Right atrium auricular region (tissue), 2 donors: Measurements from ENCODE around the gene SAMD4B. TPM values are rescaled to one million over a fixed set of nuclear protein-coding genes. Genes with fewer than 3 reads are reported as not detected.

Experiments used
- DNase-seq: peaks from one replicate; pipeline ENCODE4 v3.0.0-alpha.2; 2019; ENCODE audit warnings: low spot score
- H3K27ac ChIP-seq, 2 donors: fragments of 200-600 bp; sonication (generic); 1 replicate in 1 of 2; 2 replicates in 1 of 2; pipeline ENCODE4 v1.5.1; 2016 to 2019
- H3K27me3 ChIP-seq, 2 donors: fragments of 200-600 bp; sonication (generic); one replicate each; pipeline versions ENCODE4 v1.5.1 to v1.6.0; 2017 to 2019
- H3K36me3 ChIP-seq: fragments of 200-600 bp; sonication (generic); one replicate; pipeline ENCODE4 v1.5.1; 2016
- H3K4me1 ChIP-seq, 2 donors: fragments of 200-600 bp; sonication (generic); one replicate each; pipeline versions ENCODE4 v1.5.1 to v1.6.0; 2017 to 2019
- H3K4me3 ChIP-seq, 2 donors: fragments of 200-600 bp; sonication (generic); 1 replicate in 1 of 2; 2 replicates in 1 of 2; pipeline ENCODE4 v1.5.1; 2017 to 2019; ENCODE audit warnings: mild to moderate bottlenecking in 1 of 2, moderate library complexity in 1 of 2
- H3K9me3 ChIP-seq, 2 donors: fragments of 200-600 bp; sonication (generic); one replicate each; pipeline ENCODE4 v1.5.1; 2019
- CTCF ChIP-seq, 2 donors: fragments of 200-600 bp; sonication (generic); IDR thresholded peaks; one replicate each; pipeline ENCODE4 v1.5.1; 2019; ENCODE audit warnings: antibody characterized with exemption in 2 of 2
- total RNA-seq, 2 donors: library from RNA; depleted of rRNA; stranded (reverse); fragments of >200 nt; gene quantifications; one replicate each; pipeline ENCODE4 v1.1.0, GENCODE V29; 2016

The SAMD4B gene
- total RNA-seq, 2 donors from 2014 or later = 48.5 to 97.6 TPM

GRCh38 chr19:39310558-39311311, 31.5 kb upstream of the SAMD4B start:
- TF ChIP-seq CTCF (IDR thresholded peaks at IDR 0.05) = no peak
- Histone ChIP-seq H3K27ac (no peak overlapping the region), H3K9me3 (no peaks in the 10 kb centered on the region), H3K4me3 (no peak overlapping the region), H3K4me1 (peaks cover 0 to 16% of the 10 kb centered on the region in 2 donors), H3K27me3 (peaks cover 15 to 17% of the 10 kb centered on the region in 2 donors), H3K36me3 (no peaks in the 10 kb centered on the region)
- no peak for DNase-seq

- DNase-seq = no peak
- no peak overlapping the region for H3K4me3 ChIP-seq
- H3K9me3 ChIP-seq = no peaks in the 10 kb centered on the region
- no peak overlapping the region for H3K27ac ChIP-seq
- TF ChIP-seq CTCF (IDR thresholded peaks at IDR 0.05) = no peak
- no peaks in the 10 kb centered on the region for H3K4me1 ChIP-seq
- no peaks in the 10 kb centered on the region for H3K36me3 ChIP-seq
- H3K27me3 ChIP-seq = no peaks in the 10 kb centered on the region
Observed at GRCh38 chr19:39314016-39314728, 28.0 kb upstream of the SAMD4B start.

- TF ChIP-seq CTCF (IDR thresholded peaks at IDR 0.05) = no peak
Observed at GRCh38 chr19:39315933-39316332, 26.3 kb upstream of the SAMD4B start.

GRCh38 chr19:39316627-39317321, 25.4 kb upstream of the SAMD4B start:
- Histone ChIP-seq H3K4me1 (peaks cover 0 to 9% of the 10 kb centered on the region in 2 donors), H3K27me3 (no peaks in the 10 kb centered on the region), H3K9me3 (no peaks in the 10 kb centered on the region), H3K4me3 (no peak overlapping the region), H3K27ac (no peak overlapping the region), H3K36me3 (no peaks in the 10 kb centered on the region)
- DNase-seq = no peak
- no peak for TF ChIP-seq CTCF (IDR thresholded peaks at IDR 0.05)

More at GRCh38 chr19:39315933-39316332, 26.3 kb upstream of the SAMD4B start:
- H3K27me3 ChIP-seq = no peaks in the 10 kb centered on the region
- peaks cover 0 to 9% of the 10 kb centered on the region in 2 donors for H3K4me1 ChIP-seq
- no peaks in the 10 kb centered on the region for H3K9me3 ChIP-seq
- DNase-seq = no peak
- H3K36me3 ChIP-seq = no peaks in the 10 kb centered on the region
- no peak overlapping the region for H3K27ac ChIP-seq
- no peak overlapping the region for H3K4me3 ChIP-seq

- Histone ChIP-seq H3K4me1 (peaks cover 0 to 9% of the 10 kb centered on the region in 2 donors), H3K9me3 (no peaks in the 10 kb centered on the region), H3K4me3 (no peak overlapping the region), H3K36me3 (no peaks in the 10 kb centered on the region), H3K27me3 (no peaks in the 10 kb centered on the region), H3K27ac (no peak overlapping the region)
- DNase-seq = no peak
- no peak for TF ChIP-seq CTCF (IDR thresholded peaks at IDR 0.05)
Observed at GRCh38 chr19:39317476-39317875, 24.7 kb upstream of the SAMD4B start.
